Measurements from ENCODE around the gene TNIP1.

The TNIP1 gene

GRCh38 chr5:151093476-151093889, 12.6 kb upstream of the TNIP1 start:
- no peak overlapping the region for H3K27ac ChIP-seq (ENCODE audit: low read depth, low read length)
- no peak overlapping the region for H3K4me3 ChIP-seq (ENCODE audit: low read depth in 1 of 2, low read length in 2 of 2)
- no peaks in the 10 kb centered on the region for H3K36me3 ChIP-seq (ENCODE audit: insufficient read depth, low read length)
- H3K4me1 ChIP-seq (ENCODE audit: insufficient read depth, low read length) = peaks cover 22% of the 10 kb centered on the region
- H3K9me3 ChIP-seq (ENCODE audit: low read length) = no peaks in the 10 kb centered on the region
- no peak overlapping the region for H3K9ac ChIP-seq (ENCODE audit: low read length)
- no peaks in the 10 kb centered on the region for H3K27me3 ChIP-seq (ENCODE audit: control insufficient read depth in 1 of 2, insufficient read depth in 2 of 2, low read length in 2 of 2)

- Histone ChIP-seq H3K4me1 (ENCODE audit: insufficient read depth, low read length) (peaks cover 22% of the 10 kb centered on the region), H3K4me3 (ENCODE audit: low read depth in 1 of 2, low read length in 2 of 2) (no peak overlapping the region), H3K27me3 (ENCODE audit: control insufficient read depth in 1 of 2, insufficient read depth in 2 of 2, low read length in 2 of 2) (no peaks in the 10 kb centered on the region), H3K36me3 (ENCODE audit: insufficient read depth, low read length) (no peaks in the 10 kb centered on the region), H3K27ac (ENCODE audit: low read depth, low read length) (no peak overlapping the region), H3K9ac (ENCODE audit: low read length) (no peak overlapping the region), H3K9me3 (ENCODE audit: low read length) (no peaks in the 10 kb centered on the region)
These were observed 11.9 kb upstream of the TNIP1 start for GRCh38 chr5:151092762-151093161.

DNA sequence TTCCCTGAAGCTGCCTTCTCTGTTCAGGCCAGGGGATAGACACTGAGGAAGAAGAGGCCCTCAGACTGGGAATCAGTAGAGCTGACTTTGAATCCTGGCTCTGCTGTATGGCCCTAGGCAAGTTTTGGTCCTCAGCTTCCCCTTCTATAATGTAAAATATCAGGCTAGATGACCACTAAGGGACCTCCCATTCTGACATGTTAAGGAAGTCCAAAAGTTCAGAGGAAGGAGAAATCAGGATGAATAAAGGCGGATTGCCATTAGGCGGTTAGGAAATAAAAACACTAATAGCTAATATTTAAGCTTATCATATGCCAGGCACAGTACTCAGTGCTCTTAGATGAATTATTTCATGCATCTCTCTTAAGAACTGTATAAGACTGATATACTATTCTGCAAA, 8.9 kb upstream of the TNIP1 start:
- no peak overlapping the region for H3K9ac ChIP-seq (ENCODE audit: low read length)
- H3K4me3 ChIP-seq (ENCODE audit: low read depth in 1 of 2, low read length in 2 of 2) = no peak overlapping the region
- H3K36me3 ChIP-seq (ENCODE audit: insufficient read depth, low read length) = no peaks in the 10 kb centered on the region
- peaks cover 21% of the 10 kb centered on the region for H3K4me1 ChIP-seq (ENCODE audit: insufficient read depth, low read length)
- no peaks in the 10 kb centered on the region for H3K27me3 ChIP-seq (ENCODE audit: control insufficient read depth in 1 of 2, insufficient read depth in 2 of 2, low read length in 2 of 2)
- no peaks in the 10 kb centered on the region for H3K9me3 ChIP-seq (ENCODE audit: low read length)
- no peak overlapping the region for H3K27ac ChIP-seq (ENCODE audit: low read depth, low read length)

GRCh38 chr5:151088986-151089385, 8.2 kb upstream of the TNIP1 start:
- no peak overlapping the region for H3K9ac ChIP-seq (ENCODE audit: low read length)
- H3K27me3 ChIP-seq (ENCODE audit: control insufficient read depth in 1 of 2, insufficient read depth in 2 of 2, low read length in 2 of 2) = no peaks in the 10 kb centered on the region
- no peaks in the 10 kb centered on the region for H3K36me3 ChIP-seq (ENCODE audit: insufficient read depth, low read length)
- H3K9me3 ChIP-seq (ENCODE audit: low read length) = no peaks in the 10 kb centered on the region
- H3K4me3 ChIP-seq (ENCODE audit: low read depth in 1 of 2, low read length in 2 of 2) = no peak overlapping the region
- H3K27ac ChIP-seq (ENCODE audit: low read depth, low read length) = no peak overlapping the region
- peaks cover 15% of the 10 kb centered on the region for H3K4me1 ChIP-seq (ENCODE audit: insufficient read depth, low read length)

DNA sequence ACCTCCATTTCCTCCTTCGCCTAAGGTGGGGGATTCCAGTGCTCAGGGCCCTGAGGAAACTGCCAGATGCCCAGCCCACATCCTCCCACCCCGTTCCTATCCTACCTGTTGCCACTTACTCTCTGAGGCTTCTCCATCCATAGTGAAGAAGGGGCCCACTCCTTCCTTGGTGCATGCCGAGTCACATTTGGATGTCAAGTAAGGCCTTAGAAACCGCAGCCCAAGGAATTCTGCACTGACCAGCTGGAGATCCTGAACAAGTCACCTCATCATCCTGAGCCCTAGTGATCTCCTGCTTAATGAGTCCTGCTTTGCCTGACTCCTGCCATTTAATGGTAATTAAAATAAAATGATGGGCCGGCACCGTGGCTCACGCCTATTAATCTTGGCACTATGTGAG, 6.7 kb upstream of the TNIP1 start:
- H3K9ac ChIP-seq (ENCODE audit: low read length) = no peak overlapping the region
- H3K9me3 ChIP-seq (ENCODE audit: low read length) = no peaks in the 10 kb centered on the region
- no peaks in the 10 kb centered on the region for H3K36me3 ChIP-seq (ENCODE audit: insufficient read depth, low read length)
- H3K4me1 ChIP-seq (ENCODE audit: insufficient read depth, low read length) = peaks cover 15% of the 10 kb centered on the region
- H3K27ac ChIP-seq (ENCODE audit: low read depth, low read length) = no peak overlapping the region
- H3K4me3 ChIP-seq (ENCODE audit: low read depth in 1 of 2, low read length in 2 of 2) = no peak overlapping the region
- H3K27me3 ChIP-seq (ENCODE audit: control insufficient read depth in 1 of 2, insufficient read depth in 2 of 2, low read length in 2 of 2) = no peaks in the 10 kb centered on the region

DNA sequence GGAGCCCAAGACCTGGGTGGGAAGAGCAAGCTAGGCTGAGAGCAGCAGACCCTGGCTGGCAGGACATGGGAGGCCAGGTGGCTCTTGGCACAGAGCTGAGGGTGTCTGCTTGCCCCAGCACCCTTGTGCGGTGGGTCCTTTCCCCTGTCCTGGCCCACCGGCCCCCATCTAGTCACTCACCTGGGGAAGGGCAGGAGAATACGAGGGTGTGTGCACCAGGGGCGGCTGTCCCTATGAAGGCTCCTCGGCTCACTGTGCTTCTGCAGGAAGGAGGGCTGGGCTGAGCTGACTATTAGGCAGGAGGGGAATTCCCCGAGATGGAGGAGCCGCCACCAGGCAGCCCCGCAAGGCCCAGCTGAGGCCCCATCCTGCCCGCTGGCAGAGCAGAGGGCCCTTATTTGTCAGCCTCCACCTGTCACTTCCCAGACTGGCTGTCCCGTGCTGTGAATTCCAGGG, 6.1 kb upstream of the TNIP1 start:
- H3K27ac ChIP-seq (ENCODE audit: low read depth, low read length) = no peak overlapping the region
- H3K9ac ChIP-seq (ENCODE audit: low read length) = no peak overlapping the region

GRCh38 chr5:151086192-151086869, 5.5 kb upstream of the TNIP1 start:
- no peak overlapping the region for H3K4me3 ChIP-seq (ENCODE audit: low read depth in 1 of 2, low read length in 2 of 2)
- H3K27ac ChIP-seq (ENCODE audit: low read depth, low read length) = no peak overlapping the region
- H3K27me3 ChIP-seq (ENCODE audit: control insufficient read depth in 1 of 2, insufficient read depth in 2 of 2, low read length in 2 of 2) = no peaks in the 10 kb centered on the region
- H3K36me3 ChIP-seq (ENCODE audit: insufficient read depth, low read length) = no peaks in the 10 kb centered on the region
- H3K9me3 ChIP-seq (ENCODE audit: low read length) = no peaks in the 10 kb centered on the region
- H3K9ac ChIP-seq (ENCODE audit: low read length) = no peak overlapping the region
- peaks cover 23% of the 10 kb centered on the region for H3K4me1 ChIP-seq (ENCODE audit: insufficient read depth, low read length)

More for the DNA sequence above, 6.1 kb upstream of the TNIP1 start:
- Histone ChIP-seq H3K4me1 (ENCODE audit: insufficient read depth, low read length) (peaks cover 20% of the 10 kb centered on the region), H3K4me3 (ENCODE audit: low read depth in 1 of 2, low read length in 2 of 2) (no peak overlapping the region), H3K36me3 (ENCODE audit: insufficient read depth, low read length) (no peaks in the 10 kb centered on the region), H3K27me3 (ENCODE audit: control insufficient read depth in 1 of 2, insufficient read depth in 2 of 2, low read length in 2 of 2) (no peaks in the 10 kb centered on the region), H3K9me3 (ENCODE audit: low read length) (no peaks in the 10 kb centered on the region)

DNA sequence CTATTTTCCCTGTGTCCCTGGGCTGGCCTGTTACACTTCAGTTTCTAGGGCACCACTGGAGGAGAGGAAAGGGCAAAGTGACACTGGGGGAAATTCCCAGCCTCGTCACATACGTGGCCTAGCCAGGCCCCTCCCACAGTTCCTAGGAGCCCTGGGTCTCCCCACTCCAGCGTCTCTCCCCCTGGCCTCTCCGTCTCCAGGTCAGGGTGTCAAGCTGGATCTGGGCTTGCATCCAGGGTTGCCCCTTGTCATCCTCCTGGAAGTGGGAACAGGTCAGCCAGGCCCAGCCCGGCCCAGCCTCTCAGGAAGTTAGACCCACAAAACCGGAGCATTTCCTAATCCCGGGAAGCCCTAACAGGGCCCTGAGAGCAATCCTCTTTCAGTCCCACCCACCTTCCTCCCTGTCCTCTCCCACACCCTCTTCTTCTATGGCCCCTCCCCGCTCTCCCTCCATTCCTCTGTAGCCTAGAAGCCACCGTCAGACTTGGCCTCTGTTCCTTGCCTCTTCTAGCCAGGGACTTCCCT, 4.7 kb upstream of the TNIP1 start:
- Histone ChIP-seq H3K9ac (ENCODE audit: low read length) (no peak overlapping the region), H3K4me3 (ENCODE audit: low read depth in 1 of 2, low read length in 2 of 2) (no peak overlapping the region), H3K4me1 (ENCODE audit: insufficient read depth, low read length) (peaks cover 23% of the 10 kb centered on the region), H3K27me3 (ENCODE audit: control insufficient read depth in 1 of 2, insufficient read depth in 2 of 2, low read length in 2 of 2) (no peaks in the 10 kb centered on the region), H3K27ac (ENCODE audit: low read depth, low read length) (no peak overlapping the region), H3K36me3 (ENCODE audit: insufficient read depth, low read length) (no peaks in the 10 kb centered on the region), H3K9me3 (ENCODE audit: low read length) (no peaks in the 10 kb centered on the region)

DNA sequence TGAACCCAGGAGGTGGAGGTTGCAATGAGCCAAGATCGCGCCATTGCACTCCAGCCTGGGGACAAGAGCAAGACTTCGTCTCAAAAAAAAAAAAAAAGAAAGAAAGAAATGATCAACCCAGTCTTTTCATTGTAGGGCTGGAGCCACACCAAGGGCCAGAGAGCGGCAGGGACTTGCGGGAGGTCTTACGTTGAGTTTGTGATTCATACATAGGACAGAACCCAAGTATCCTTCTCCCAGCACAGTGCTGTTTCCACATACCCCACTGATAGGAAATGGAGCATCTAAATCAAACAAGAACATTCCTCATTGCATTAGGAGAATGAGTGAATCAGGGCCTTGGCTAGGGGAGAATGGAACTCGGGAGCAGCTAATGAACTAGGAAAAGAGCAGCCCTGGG, 3.5 kb upstream of the TNIP1 start:
- no peak overlapping the region for H3K4me3 ChIP-seq (ENCODE audit: low read depth in 1 of 2, low read length in 2 of 2)
- H3K4me1 ChIP-seq (ENCODE audit: insufficient read depth, low read length) = peaks cover 27% of the 10 kb centered on the region
- no peaks in the 10 kb centered on the region for H3K27me3 ChIP-seq (ENCODE audit: control insufficient read depth in 1 of 2, insufficient read depth in 2 of 2, low read length in 2 of 2)
- no peak overlapping the region for H3K9ac ChIP-seq (ENCODE audit: low read length)
- no peaks in the 10 kb centered on the region for H3K36me3 ChIP-seq (ENCODE audit: insufficient read depth, low read length)
- H3K9me3 ChIP-seq (ENCODE audit: low read length) = no peaks in the 10 kb centered on the region
- H3K27ac ChIP-seq (ENCODE audit: low read depth, low read length) = no peak overlapping the region

DNA sequence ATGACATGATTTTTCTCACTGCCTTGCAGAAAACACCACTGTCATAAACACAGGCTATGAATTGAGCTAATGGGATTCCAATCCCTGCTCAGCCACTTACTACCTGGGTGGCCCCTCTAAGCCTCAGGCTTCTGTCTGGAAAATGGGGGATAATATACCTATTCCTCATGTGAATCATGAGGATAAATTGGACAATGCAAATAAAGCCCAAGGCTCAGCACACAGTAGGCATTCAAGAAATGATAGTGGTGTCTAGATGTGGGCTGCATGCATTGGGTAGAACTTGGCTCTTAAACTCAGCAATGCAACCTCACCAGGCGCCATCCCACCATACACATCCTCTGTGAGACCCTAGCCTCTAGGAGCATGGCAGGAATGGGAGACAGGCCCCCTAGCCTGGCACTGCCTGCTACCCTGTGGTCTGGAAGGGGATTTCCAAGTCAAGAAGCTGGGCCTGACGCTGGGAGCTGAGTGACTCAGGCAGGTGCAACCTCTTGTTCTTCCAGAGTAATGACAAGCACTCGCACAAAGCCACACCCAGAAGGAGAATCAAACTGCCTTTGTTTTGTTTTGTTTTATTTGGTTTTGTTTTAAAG, 2.3 kb upstream of the TNIP1 start:
- H3K27me3 ChIP-seq (ENCODE audit: control insufficient read depth in 1 of 2, insufficient read depth in 2 of 2, low read length in 2 of 2) = no peaks in the 10 kb centered on the region
- no peak overlapping the region for H3K9ac ChIP-seq (ENCODE audit: low read length)
- no peak overlapping the region for H3K4me3 ChIP-seq (ENCODE audit: low read depth in 1 of 2, low read length in 2 of 2)
- no peaks in the 10 kb centered on the region for H3K9me3 ChIP-seq (ENCODE audit: low read length)
- no peak overlapping the region for H3K27ac ChIP-seq (ENCODE audit: low read depth, low read length)
- no peaks in the 10 kb centered on the region for H3K36me3 ChIP-seq (ENCODE audit: insufficient read depth, low read length)
- H3K4me1 ChIP-seq (ENCODE audit: insufficient read depth, low read length) = peaks cover 36% of the 10 kb centered on the region

GRCh38 chr5:151082282-151082902, 1.6 kb upstream of the TNIP1 start:
- Histone ChIP-seq H3K36me3 (ENCODE audit: insufficient read depth, low read length) (no peaks in the 10 kb centered on the region), H3K27me3 (ENCODE audit: control insufficient read depth in 1 of 2, insufficient read depth in 2 of 2, low read length in 2 of 2) (no peaks in the 10 kb centered on the region), H3K9me3 (ENCODE audit: low read length) (no peaks in the 10 kb centered on the region), H3K4me3 (ENCODE audit: low read depth in 1 of 2, low read length in 2 of 2) (no peak overlapping the region), H3K4me1 (ENCODE audit: insufficient read depth, low read length) (peaks cover 36% of the 10 kb centered on the region), H3K27ac (ENCODE audit: low read depth, low read length) (no peak overlapping the region), H3K9ac (ENCODE audit: low read length) (no peak overlapping the region)
